Measurements from ENCODE around the gene ITGB1. TPM values are rescaled to one million over a fixed set of nuclear protein-coding genes. Genes with fewer than 3 reads are reported as not detected.
A peak's percentile ranks its signal among the peaks of the same experiment; 100 is the strongest.

ITGB1 gene
- total and polyA plus RNA-seq, 4 donors, result 678 to 1,426 (median 784) TPM

DNA sequence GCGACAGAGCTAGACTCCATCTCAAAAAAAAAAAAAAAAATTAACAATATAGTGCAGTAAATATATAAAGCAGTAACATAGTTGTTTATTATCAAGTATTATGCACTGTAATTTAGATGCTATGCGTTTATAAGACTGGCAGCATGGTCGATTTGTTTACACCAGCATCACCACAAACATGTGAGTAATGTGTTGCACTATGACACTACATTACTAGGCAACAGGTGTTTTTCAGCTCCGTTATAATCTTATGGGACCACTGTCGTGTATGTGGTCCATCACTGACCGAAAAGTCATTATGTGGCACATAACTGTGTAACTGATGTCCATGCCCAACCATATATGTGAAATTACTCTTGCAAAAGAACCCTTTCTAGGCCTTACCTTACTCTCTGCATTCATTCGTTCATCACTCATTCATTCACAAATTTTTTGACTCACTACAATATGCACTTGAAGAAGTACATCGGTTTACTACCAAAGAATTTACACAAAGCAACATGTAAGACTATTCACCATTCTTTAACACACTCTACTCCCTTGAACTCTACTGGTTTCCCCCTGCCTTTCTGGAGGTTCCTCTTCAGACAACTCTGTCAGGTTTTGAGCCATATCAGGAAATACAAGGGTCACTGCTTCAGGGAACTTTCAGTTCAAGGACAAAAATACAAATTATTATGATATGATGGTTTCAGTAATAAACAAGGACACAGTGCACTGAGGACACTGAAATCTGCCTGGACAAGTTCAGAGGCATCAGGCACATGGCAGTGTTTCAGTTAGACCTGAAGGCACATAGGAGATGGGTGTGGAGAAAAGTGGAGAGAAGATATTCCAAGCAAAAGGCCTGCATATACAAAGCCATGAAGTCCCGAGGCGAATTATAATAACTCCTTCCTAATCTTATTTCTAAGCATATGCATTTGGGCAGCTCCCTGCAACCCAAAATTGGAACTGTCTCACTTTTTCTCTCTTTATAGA is 17.4 kb downstream of the ITGB1 start:
- intact Hi-C loops (cut with DNase I), result loop anchor here in 1 of 2 donors (5.0 kb wide), 1 partner anchor 67 kb away; no protein-coding TSS in a partner anchor
- WGBS, 2 donors, result 63 to 66% methylated on average over 10 of the region's 10 CpGs
- ATAC-seq (ENCODE audit: low FRiP score) (no peak), DNase-seq (no peak)
- H3K4me3 ChIP-seq (ENCODE audit: low read length in 2 of 2), result peak overlapping the region in 1 of 2 donors; percentile 41
- H3K36me3 ChIP-seq (ENCODE audit: control insufficient read depth in 1 of 2, insufficient read depth in 2 of 2, low read length in 1 of 2), result no peaks in the 10 kb centered on the region
- peaks cover 16 to 23% of the 10 kb centered on the region in 2 donors for H3K4me1 ChIP-seq (ENCODE audit: control insufficient read depth in 1 of 2, insufficient read depth in 2 of 2, low read length in 2 of 2)
- H3K27ac ChIP-seq (ENCODE audit: low read depth in 1 of 2, low read length in 2 of 2), result peak overlapping the region; percentile 3 to 90
- no peaks in the 10 kb centered on the region for H3K9me3 ChIP-seq (ENCODE audit: control insufficient read depth, low read length)
- no peaks in the 10 kb centered on the region for H3K27me3 ChIP-seq (ENCODE audit: control insufficient read depth in 1 of 2, insufficient read depth in 2 of 2, low read length in 1 of 2)

DNA sequence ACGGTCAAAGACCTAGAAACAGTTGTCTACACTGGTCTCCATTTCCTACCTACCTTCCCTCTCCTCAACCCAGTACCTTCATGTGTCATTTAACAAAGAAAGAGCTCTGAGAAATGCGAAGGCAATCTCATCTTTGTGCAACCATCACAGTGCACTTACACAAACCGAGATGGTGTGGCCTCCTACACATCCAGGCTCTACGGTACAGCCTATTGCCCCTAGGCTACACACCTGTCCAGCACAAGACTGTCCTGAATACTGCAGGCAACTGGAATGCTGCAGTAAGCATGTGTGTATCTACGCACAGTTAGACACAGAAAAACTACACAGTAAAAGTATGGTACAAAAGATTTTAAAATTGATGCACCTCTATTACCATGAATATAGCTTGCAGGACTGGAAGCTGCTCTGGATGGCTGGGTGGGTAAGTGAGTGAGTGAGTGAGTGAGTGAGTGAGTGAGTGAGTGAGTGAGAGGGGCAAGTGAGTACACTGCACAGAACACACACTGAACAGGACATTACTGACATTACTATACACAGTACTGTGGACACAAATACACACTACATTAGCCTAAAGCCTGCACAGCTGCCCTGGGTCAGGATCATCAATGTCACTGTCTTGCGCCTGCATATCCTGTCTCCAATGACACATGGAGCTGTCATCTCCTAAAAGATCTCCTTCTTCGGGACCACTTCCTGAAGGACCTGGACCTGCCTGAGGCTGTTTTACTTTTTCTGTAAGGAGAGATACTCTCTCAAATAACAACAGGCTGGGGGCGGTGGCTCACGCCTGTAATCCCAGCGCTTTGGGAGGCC is 18.5 kb downstream of the ITGB1 start:
- DNase-seq (no peak), ATAC-seq (ENCODE audit: low FRiP score) (no peak)
- H3K4me3 ChIP-seq (ENCODE audit: low read length in 2 of 2), result no peak overlapping the region
- H3K36me3 ChIP-seq (ENCODE audit: control insufficient read depth in 1 of 2, insufficient read depth in 2 of 2, low read length in 1 of 2), result no peaks in the 10 kb centered on the region
- WGBS, 2 donors, result 83 to 85% methylated on average over 10 of the region's 10 CpGs
- intact Hi-C loops (cut with DNase I), result loop anchor here in 1 of 2 donors (5.0 kb wide), 1 partner anchor 68 kb away; no protein-coding TSS in a partner anchor
- no peaks in the 10 kb centered on the region for H3K9me3 ChIP-seq (ENCODE audit: control insufficient read depth, low read length)
- peak overlapping the region in 1 of 2 donors; percentile 79 for H3K27ac ChIP-seq (ENCODE audit: low read depth in 1 of 2, low read length in 2 of 2)
- H3K27me3 ChIP-seq (ENCODE audit: control insufficient read depth in 1 of 2, insufficient read depth in 2 of 2, low read length in 1 of 2), result no peaks in the 10 kb centered on the region
- H3K4me1 ChIP-seq (ENCODE audit: control insufficient read depth in 1 of 2, insufficient read depth in 2 of 2, low read length in 2 of 2), result peaks cover 16 to 23% of the 10 kb centered on the region in 2 donors

GRCh38 chr10:32938554-32939061 is 19.4 kb downstream of the ITGB1 start:
- intact Hi-C loops (cut with DNase I), result no loop called here
- no peaks in the 10 kb centered on the region for H3K9me3 ChIP-seq (ENCODE audit: control insufficient read depth, low read length)
- ATAC-seq (ENCODE audit: low FRiP score) (peak; percentile 53), DNase-seq (no peak)
- no peaks in the 10 kb centered on the region for H3K36me3 ChIP-seq (ENCODE audit: control insufficient read depth in 1 of 2, insufficient read depth in 2 of 2, low read length in 1 of 2)
- H3K27ac ChIP-seq (ENCODE audit: low read depth in 1 of 2, low read length in 2 of 2), result peak overlapping the region; percentile 14 to 79
- no peak overlapping the region for H3K4me3 ChIP-seq (ENCODE audit: low read length in 2 of 2)
- H3K27me3 ChIP-seq (ENCODE audit: control insufficient read depth in 1 of 2, insufficient read depth in 2 of 2, low read length in 1 of 2), result no peaks in the 10 kb centered on the region
- 12 to 13% methylated on average over 14 of the region's 14 CpGs for WGBS, 2 donors
- peaks cover 16 to 17% of the 10 kb centered on the region in 2 donors for H3K4me1 ChIP-seq (ENCODE audit: control insufficient read depth in 1 of 2, insufficient read depth in 2 of 2, low read length in 2 of 2)

DNA sequence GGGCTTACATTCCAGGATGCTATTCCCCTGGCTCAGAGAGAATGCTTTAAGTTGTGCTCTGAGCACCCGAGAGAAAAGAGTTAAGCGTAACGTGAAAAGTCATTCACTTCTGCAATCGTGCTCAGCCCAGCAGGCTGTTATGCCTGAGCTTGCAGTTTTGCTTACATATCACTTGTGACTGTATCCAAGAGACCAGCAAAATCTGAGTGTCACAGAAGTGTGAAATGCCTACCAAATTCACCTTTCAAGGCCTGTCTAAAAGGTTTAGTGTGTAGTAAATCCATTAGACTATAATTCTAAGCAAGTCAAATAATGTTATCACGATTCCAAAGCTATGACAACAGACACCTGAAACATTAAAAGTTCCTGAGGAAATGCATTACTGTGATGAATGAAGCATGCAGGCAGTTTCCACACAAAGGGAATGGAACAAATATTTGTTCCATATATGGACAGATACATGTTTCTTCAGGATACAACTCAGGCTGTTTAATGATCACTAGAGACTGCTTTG is 20.1 kb downstream of the ITGB1 start:
- DNase-seq (peak in 1 of 2 donors; percentile 58), ATAC-seq (ENCODE audit: low FRiP score) (peak; percentile 54)
- Histone ChIP-seq H3K4me3 (ENCODE audit: low read length in 2 of 2) (peak overlapping the region in 1 of 2 donors; percentile 8), H3K9me3 (ENCODE audit: control insufficient read depth, low read length) (no peaks in the 10 kb centered on the region), H3K4me1 (ENCODE audit: control insufficient read depth in 1 of 2, insufficient read depth in 2 of 2, low read length in 2 of 2) (peaks cover 15% of the 10 kb centered on the region in 2 donors), H3K27ac (ENCODE audit: low read depth in 1 of 2, low read length in 2 of 2) (peak overlapping the region; percentile 57 to 71), H3K36me3 (ENCODE audit: control insufficient read depth in 1 of 2, insufficient read depth in 2 of 2, low read length in 1 of 2) (no peaks in the 10 kb centered on the region), H3K27me3 (ENCODE audit: control insufficient read depth in 1 of 2, insufficient read depth in 2 of 2, low read length in 1 of 2) (no peaks in the 10 kb centered on the region)
- intact Hi-C loops (cut with DNase I), result no loop called here
- 2 to 5% methylated on average over 5 of the region's 5 CpGs for WGBS, 2 donors

DNA sequence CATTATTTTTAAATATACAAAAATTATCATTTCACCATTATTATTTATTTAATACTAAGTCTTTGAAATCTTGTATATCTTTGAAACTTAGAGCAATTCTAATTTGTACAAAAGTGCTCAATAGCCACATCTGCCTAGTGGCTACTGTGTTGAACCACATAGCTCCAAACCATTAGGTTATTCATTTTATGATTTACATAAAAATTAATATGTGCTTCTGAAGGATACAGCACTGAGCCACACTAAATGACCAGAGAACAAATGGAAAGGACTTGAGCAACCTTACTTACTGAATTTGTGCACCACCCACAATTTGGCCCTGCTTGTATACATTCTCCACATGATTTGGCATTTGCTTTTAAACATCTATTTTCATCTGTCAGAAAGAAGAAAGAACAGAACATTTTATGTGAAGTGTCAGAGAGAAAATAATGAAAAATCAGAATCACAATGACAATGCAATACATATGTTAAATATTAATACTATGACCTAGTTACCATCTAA is 25.8 kb downstream of the ITGB1 start:
- Histone ChIP-seq H3K4me1 (ENCODE audit: control insufficient read depth in 1 of 2, insufficient read depth in 2 of 2, low read length in 2 of 2) (peaks cover 3 to 4% of the 10 kb centered on the region in 2 donors), H3K4me3 (ENCODE audit: low read length in 2 of 2) (no peak overlapping the region), H3K36me3 (ENCODE audit: control insufficient read depth in 1 of 2, insufficient read depth in 2 of 2, low read length in 1 of 2) (peaks cover 0 to 2% of the 10 kb centered on the region in 2 donors), H3K27ac (ENCODE audit: low read depth in 1 of 2, low read length in 2 of 2) (no peak overlapping the region), H3K27me3 (ENCODE audit: control insufficient read depth in 1 of 2, insufficient read depth in 2 of 2, low read length in 1 of 2) (no peaks in the 10 kb centered on the region), H3K9me3 (ENCODE audit: control insufficient read depth, low read length) (no peaks in the 10 kb centered on the region)
- DNase-seq, result no peak
- ATAC-seq (ENCODE audit: low FRiP score), result no peak
- intact Hi-C loops (cut with DNase I), result no loop called here

- Histone ChIP-seq H3K27me3 (ENCODE audit: control insufficient read depth in 1 of 2, insufficient read depth in 2 of 2, low read length in 1 of 2) (no peaks in the 10 kb centered on the region), H3K9me3 (ENCODE audit: control insufficient read depth, low read length) (no peaks in the 10 kb centered on the region), H3K4me1 (ENCODE audit: control insufficient read depth in 1 of 2, insufficient read depth in 2 of 2, low read length in 2 of 2) (peaks cover 3 to 4% of the 10 kb centered on the region in 2 donors), H3K27ac (ENCODE audit: low read depth in 1 of 2, low read length in 2 of 2) (no peak overlapping the region), H3K4me3 (ENCODE audit: low read length in 2 of 2) (no peak overlapping the region), H3K36me3 (ENCODE audit: control insufficient read depth in 1 of 2, insufficient read depth in 2 of 2, low read length in 1 of 2) (peaks cover 0 to 2% of the 10 kb centered on the region in 2 donors)
- intact Hi-C loops (cut with DNase I), result no loop called here
- no peak for ATAC-seq (ENCODE audit: low FRiP score)
- no peak for DNase-seq
- 10 to 32% methylated on average over 1 of the region's 1 CpG for WGBS, 2 donors
These were observed 26.4 kb downstream of the ITGB1 start for GRCh38 chr10:32931593-32931992.

DNA sequence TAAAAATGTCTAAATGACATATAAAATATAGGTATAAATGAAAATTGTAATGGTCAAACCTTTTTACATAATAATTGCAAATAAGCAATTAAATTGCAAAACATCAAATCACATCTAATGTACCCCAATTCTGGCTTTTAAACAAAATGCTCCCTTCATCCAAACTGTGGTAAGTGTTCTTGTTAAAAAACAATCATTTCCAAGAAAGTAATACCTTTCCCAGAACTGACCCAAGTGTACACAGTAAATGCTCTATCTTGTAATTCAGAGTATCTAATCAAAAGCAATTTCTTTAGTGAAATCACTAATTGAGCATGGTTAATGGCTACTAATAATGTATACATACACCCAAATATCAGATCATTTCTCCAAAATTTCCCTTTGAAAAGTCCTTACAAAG is 28.0 kb downstream of the ITGB1 start:
- ATAC-seq (ENCODE audit: low FRiP score) (no peak), DNase-seq (no peak)
- intact Hi-C loops (cut with DNase I), result no loop called here
- H3K9me3 ChIP-seq (ENCODE audit: control insufficient read depth, low read length), result no peaks in the 10 kb centered on the region
- no peak overlapping the region for H3K4me3 ChIP-seq (ENCODE audit: low read length in 2 of 2)
- no peaks in the 10 kb centered on the region for H3K27me3 ChIP-seq (ENCODE audit: control insufficient read depth in 1 of 2, insufficient read depth in 2 of 2, low read length in 1 of 2)
- peaks cover 3 to 6% of the 10 kb centered on the region in 2 donors for H3K4me1 ChIP-seq (ENCODE audit: control insufficient read depth in 1 of 2, insufficient read depth in 2 of 2, low read length in 2 of 2)
- peaks cover 0 to 3% of the 10 kb centered on the region in 2 donors for H3K36me3 ChIP-seq (ENCODE audit: control insufficient read depth in 1 of 2, insufficient read depth in 2 of 2, low read length in 1 of 2)
- H3K27ac ChIP-seq (ENCODE audit: low read depth in 1 of 2, low read length in 2 of 2), result no peak overlapping the region

DNA sequence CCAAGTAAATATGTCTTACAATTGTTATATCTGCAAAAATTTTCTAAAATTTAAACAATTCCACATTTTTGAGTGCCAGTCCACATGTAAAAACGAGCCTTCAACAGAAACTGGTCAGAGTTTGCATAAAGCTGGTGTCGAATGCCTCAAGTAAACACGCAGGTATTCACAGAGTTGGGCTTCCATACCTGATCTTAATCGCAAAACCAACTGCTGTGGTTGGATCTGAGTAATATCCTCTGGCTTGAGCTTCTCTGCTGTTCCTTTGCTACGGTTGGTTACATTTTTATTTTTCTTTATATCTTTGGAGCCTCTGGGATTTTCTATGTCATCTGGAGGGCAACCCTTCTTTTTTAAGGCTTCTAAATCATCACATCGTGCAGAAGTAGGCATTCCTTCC is 28.4 kb downstream of the ITGB1 start:
- H3K4me1 ChIP-seq (ENCODE audit: control insufficient read depth in 1 of 2, insufficient read depth in 2 of 2, low read length in 2 of 2), result peaks cover 3 to 6% of the 10 kb centered on the region in 2 donors

More for the DNA sequence above, 28.4 kb downstream of the ITGB1 start:
- DNase-seq (no peak), ATAC-seq (ENCODE audit: low FRiP score) (no peak)
- 42 to 45% methylated on average over 6 of the region's 6 CpGs for WGBS, 2 donors
- no peaks in the 10 kb centered on the region for H3K9me3 ChIP-seq (ENCODE audit: control insufficient read depth, low read length)
- no peaks in the 10 kb centered on the region for H3K27me3 ChIP-seq (ENCODE audit: control insufficient read depth in 1 of 2, insufficient read depth in 2 of 2, low read length in 1 of 2)
- intact Hi-C loops (cut with DNase I), result no loop called here
- H3K27ac ChIP-seq (ENCODE audit: low read depth in 1 of 2, low read length in 2 of 2), result no peak overlapping the region
- H3K4me3 ChIP-seq (ENCODE audit: low read length in 2 of 2), result no peak overlapping the region
- H3K36me3 ChIP-seq (ENCODE audit: control insufficient read depth in 1 of 2, insufficient read depth in 2 of 2, low read length in 1 of 2), result peaks cover 0 to 3% of the 10 kb centered on the region in 2 donors
